Endothelial cell (in vitro differentiated cells): ENCODE measurements around the gene CA12. TPM values are rescaled to one million over a fixed set of nuclear protein-coding genes. Genes with fewer than 3 reads are reported as not detected.

Experiments
- DNase-seq: peaks from one replicate; pipeline ENCODE4 v3.0.0; 2021; ENCODE audit warnings: low spot score
- H3K27ac Mint-ChIP-seq: one replicate; pipeline ENCODE4 v1.8.0; 2021; ENCODE audit warnings: mixed read lengths, inconsistent platforms; ENCODE audit not compliant: unreplicated experiment
- H3K27me3 Mint-ChIP-seq: one replicate; pipeline ENCODE4 v1.8.0; 2021; ENCODE audit warnings: mild to moderate bottlenecking, moderate library complexity, mixed read lengths, inconsistent platforms; ENCODE audit not compliant: unreplicated experiment
- H3K36me3 Mint-ChIP-seq: one replicate; pipeline ENCODE4 v1.8.0; 2021; ENCODE audit warnings: mild to moderate bottlenecking, low read depth, mixed read lengths, inconsistent platforms; ENCODE audit not compliant: unreplicated experiment
- H3K4me1 Mint-ChIP-seq: one replicate; pipeline ENCODE4 v1.8.0; 2021; ENCODE audit warnings: mild to moderate bottlenecking, mixed read lengths, inconsistent platforms; ENCODE audit not compliant: unreplicated experiment
- H3K4me3 Mint-ChIP-seq: one replicate; pipeline ENCODE4 v1.8.0; 2021; ENCODE audit warnings: mild to moderate bottlenecking, mixed read lengths, inconsistent platforms; ENCODE audit not compliant: unreplicated experiment
- H3K9me3 Mint-ChIP-seq: one replicate; pipeline ENCODE4 v1.8.0; 2021; ENCODE audit warnings: mixed read lengths, inconsistent platforms; ENCODE audit not compliant: unreplicated experiment
- total RNA-seq: library from RNA; stranded (reverse); fragmentation: NEBNext Ultra II Directional; extraction: Animal tissue kit (Norgen Biotek cat#: 25700); gene quantifications from one replicate; pipeline ENCODE4 v1.2.1, GENCODE V29; 2021; ENCODE audit not compliant: unreplicated experiment
- TF ChIP-seq, protein P1 (sequence below): fragments of 200-600 bp; sonication (generic); IDR thresholded peaks from one replicate; pipeline ENCODE4 v1.5.0; 2021; ENCODE audit warnings: antibody characterized with exemption; ENCODE audit not compliant: unreplicated experiment

Gene CA12
- total RNA-seq, 1 donor from 2014 or later = 0.44 TPM

DNA sequence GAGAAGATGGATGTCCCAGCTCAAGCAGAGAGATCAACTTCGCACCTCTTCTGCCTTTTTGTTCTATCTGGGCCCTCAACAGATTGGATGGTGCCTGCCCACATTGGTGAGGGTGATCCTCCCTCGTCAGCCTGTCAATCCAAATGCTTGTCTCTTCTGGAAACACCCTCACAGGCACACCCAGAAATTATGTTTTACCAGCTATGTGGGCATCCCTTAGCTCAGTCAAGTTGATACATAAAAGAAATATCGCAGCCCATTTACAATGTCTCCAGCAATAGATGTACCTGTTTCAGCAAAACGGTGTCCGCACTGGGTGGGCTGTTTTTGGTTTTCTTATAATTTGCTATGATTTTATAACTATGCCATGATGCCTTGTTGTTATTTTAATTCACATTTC lies 27.5 kb upstream of the CA12 start:
- H3K4me3 Mint-ChIP-seq = no peak overlapping the region
- H3K9me3 Mint-ChIP-seq = no peaks in the 10 kb centered on the region
- H3K36me3 Mint-ChIP-seq = no peaks in the 10 kb centered on the region
- peaks cover 3% of the 10 kb centered on the region for H3K27me3 Mint-ChIP-seq
- H3K27ac Mint-ChIP-seq = no peak overlapping the region
- no peak for DNase-seq
- H3K4me1 Mint-ChIP-seq = peaks cover 3% of the 10 kb centered on the region
- TF ChIP-seq, protein P1, sequence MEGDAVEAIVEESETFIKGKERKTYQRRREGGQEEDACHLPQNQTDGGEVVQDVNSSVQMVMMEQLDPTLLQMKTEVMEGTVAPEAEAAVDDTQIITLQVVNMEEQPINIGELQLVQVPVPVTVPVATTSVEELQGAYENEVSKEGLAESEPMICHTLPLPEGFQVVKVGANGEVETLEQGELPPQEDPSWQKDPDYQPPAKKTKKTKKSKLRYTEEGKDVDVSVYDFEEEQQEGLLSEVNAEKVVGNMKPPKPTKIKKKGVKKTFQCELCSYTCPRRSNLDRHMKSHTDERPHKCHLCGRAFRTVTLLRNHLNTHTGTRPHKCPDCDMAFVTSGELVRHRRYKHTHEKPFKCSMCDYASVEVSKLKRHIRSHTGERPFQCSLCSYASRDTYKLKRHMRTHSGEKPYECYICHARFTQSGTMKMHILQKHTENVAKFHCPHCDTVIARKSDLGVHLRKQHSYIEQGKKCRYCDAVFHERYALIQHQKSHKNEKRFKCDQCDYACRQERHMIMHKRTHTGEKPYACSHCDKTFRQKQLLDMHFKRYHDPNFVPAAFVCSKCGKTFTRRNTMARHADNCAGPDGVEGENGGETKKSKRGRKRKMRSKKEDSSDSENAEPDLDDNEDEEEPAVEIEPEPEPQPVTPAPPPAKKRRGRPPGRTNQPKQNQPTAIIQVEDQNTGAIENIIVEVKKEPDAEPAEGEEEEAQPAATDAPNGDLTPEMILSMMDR = no peak

DNA sequence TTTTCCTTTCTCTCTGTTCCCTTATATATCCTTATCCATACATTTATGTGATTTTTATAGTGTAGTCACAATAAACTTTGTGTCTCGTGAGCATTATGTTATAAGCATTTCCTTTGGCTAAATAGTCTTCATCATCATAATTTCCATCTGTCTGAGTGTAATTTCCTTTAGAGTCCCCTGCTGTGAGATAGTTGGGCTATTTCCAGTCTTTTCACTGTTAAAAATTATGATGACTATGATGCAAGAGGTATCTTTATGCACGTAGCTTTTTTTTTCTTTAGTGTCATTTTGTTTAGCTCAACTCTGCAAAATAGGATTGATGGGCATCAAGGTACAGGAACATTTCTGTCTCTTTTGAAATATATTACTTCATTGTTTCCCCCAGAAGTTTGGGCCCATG lies 26.9 kb upstream of the CA12 start:
- Mint-ChIP-seq H3K4me1 (peaks cover 3% of the 10 kb centered on the region), H3K27me3 (peaks cover 3% of the 10 kb centered on the region), H3K27ac (no peak overlapping the region), H3K4me3 (no peak overlapping the region), H3K9me3 (no peaks in the 10 kb centered on the region), H3K36me3 (no peaks in the 10 kb centered on the region)
- DNase-seq = no peak
- TF ChIP-seq, protein P1 = no peak

DNA sequence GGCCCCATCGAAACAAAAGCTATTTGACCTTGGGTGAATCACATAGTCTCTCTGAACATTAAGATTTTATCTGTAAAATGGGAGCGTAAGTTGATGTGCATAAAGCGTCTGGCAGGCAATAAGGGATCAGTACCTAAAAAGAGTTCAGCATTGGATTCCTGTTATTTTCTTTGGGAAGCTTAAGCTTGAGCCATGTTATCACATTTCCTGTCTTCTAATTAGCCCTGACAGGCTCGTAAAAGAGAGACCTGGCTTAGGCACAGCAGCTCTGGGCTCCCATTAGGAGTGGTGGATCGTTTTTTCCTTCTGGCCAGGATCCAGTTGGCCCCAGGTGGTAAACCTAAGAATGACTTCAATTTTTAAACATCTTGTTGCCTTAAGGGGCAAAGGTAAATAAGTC lies 26.0 kb upstream of the CA12 start:
- H3K4me1 Mint-ChIP-seq = peaks cover 3% of the 10 kb centered on the region
- H3K36me3 Mint-ChIP-seq = no peaks in the 10 kb centered on the region
- no peaks in the 10 kb centered on the region for H3K9me3 Mint-ChIP-seq
- TF ChIP-seq, protein P1 = no peak
- no peak for DNase-seq
- no peak overlapping the region for H3K27ac Mint-ChIP-seq
- H3K27me3 Mint-ChIP-seq = peaks cover 3% of the 10 kb centered on the region
- H3K4me3 Mint-ChIP-seq = no peak overlapping the region

- H3K4me1 Mint-ChIP-seq = no peaks in the 10 kb centered on the region
- DNase-seq = no peak
- peaks cover 4% of the 10 kb centered on the region for H3K27me3 Mint-ChIP-seq
- H3K4me3 Mint-ChIP-seq = no peak overlapping the region
- H3K9me3 Mint-ChIP-seq = no peaks in the 10 kb centered on the region
- H3K27ac Mint-ChIP-seq = no peak overlapping the region
- no peaks in the 10 kb centered on the region for H3K36me3 Mint-ChIP-seq
- TF ChIP-seq, protein P1 = no peak
Measured at GRCh38 chr15:63405683-63406390, 24.2 kb upstream of the CA12 start.

GRCh38 chr15:63405159-63405558 lies 23.5 kb upstream of the CA12 start:
- Mint-ChIP-seq H3K27ac (no peak overlapping the region), H3K4me3 (no peak overlapping the region), H3K27me3 (peaks cover 2% of the 10 kb centered on the region)

More at GRCh38 chr15:63405159-63405558, 23.5 kb upstream of the CA12 start:
- no peak for DNase-seq
- no peaks in the 10 kb centered on the region for H3K36me3 Mint-ChIP-seq
- TF ChIP-seq, protein P1 = no peak
- H3K4me1 Mint-ChIP-seq = no peaks in the 10 kb centered on the region
- no peaks in the 10 kb centered on the region for H3K9me3 Mint-ChIP-seq
